ENCODE data around the gene SNRPB2. TPM values are rescaled to one million over a fixed set of nuclear protein-coding genes. Genes with fewer than 3 reads are reported as not detected.
A peak's percentile ranks its signal among the peaks of the same experiment; 100 is the strongest.

SNRPB2 gene
- 10 to 100 TPM; 33.3 to 33.5 TPM for total RNA-seq
- long read RNA-seq, partial matches to known transcripts = 12 of 19 reads
- long read RNA-seq, other reads (novel, unspliced or antisense) = 1 of 19 reads

- ATAC-seq = peak; percentile 100
- intact Hi-C loops (cut with DNase I, micrococcal nuclease) = loop anchor here in 1 of 2 donors (10.0 kb wide), 1 partner anchor 155 kb away; the partner anchor contains the start of gene KIF16B
- peak; percentile 94 for DNase-seq
Observed at GRCh38 chr20:16729565-16730460, at the start of gene SNRPB2. Gene SNRPB2 (plus strand): TSS chr20:16730026. CDS start chr20:16731703, 1,677 bp downstream.

GRCh38 chr20:16684416-16684815 is 45.4 kb upstream of the SNRPB2 start:
- DNase-seq = no peak
- intact Hi-C loops (cut with DNase I, micrococcal nuclease) = no loop called here
- no peak for ATAC-seq

DNA sequence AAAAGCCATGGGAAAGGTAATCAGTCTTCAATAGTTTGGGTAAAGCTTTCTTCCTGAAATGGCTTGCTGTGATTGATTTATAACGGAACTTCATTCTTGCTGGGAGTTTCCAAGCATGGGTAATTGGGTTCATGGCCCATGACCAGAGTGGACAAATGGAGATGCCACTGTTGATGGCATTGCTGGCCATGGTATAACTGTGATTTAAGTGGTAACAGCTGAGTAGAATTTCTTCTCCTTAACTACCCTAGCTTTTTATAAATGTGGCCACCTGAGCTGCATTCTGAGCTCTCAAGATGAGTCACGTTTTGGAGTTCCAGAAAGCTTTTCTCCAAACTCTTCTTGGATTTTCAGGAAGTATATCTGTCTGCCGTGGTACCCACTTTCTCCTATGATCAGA is 39.9 kb upstream of the SNRPB2 start:
- ATAC-seq (no peak), DNase-seq (no peak)
- intact Hi-C loops (cut with DNase I, micrococcal nuclease) = no loop called here

GRCh38 chr20:16691381-16691780 is 38.4 kb upstream of the SNRPB2 start:
- DNase-seq (no peak), ATAC-seq (no peak)
- intact Hi-C loops (cut with DNase I, micrococcal nuclease) = no loop called here

DNA sequence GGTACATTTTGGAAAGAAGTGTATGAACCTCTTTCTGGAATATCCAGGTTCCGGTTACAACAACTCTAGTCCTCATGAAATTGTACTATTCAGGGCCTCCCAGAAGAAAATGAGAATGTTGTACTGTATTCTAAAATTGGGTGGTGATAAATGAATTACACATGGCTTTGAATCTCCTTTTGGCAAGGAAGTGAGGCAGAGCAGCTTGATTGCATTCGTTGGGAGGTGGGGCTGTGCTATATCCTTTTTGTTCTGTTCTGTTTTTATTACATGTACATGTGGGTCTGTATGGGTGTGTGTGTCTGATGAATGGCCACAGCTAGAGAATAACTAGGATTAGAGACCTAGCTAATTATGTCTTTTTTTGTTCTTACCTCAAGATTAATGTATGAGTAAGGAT is 37.8 kb upstream of the SNRPB2 start:
- intact Hi-C loops (cut with DNase I, micrococcal nuclease) = no loop called here
- no peak for ATAC-seq
- DNase-seq = no peak

DNA sequence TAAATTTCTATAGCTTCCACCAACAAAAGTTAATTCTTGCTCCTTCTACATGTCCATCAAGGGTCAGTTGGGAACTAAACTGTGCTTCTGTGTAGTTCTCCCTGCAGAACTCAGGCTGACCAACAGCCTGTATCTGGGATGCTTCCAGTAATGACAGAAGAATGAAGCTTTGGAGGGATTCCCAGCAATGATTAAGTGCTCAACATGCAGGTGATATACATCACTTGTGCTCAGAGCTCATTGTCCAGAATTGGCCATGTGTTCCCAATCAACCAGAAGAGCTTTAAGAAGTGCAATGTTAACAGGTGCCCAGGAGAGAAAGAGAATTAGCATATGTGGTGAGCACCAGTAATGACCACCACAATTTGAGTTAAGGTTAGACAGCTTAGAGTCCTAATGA is 37.4 kb upstream of the SNRPB2 start:
- ATAC-seq (no peak), DNase-seq (no peak)
- intact Hi-C loops (cut with DNase I, micrococcal nuclease) = no loop called here

DNA sequence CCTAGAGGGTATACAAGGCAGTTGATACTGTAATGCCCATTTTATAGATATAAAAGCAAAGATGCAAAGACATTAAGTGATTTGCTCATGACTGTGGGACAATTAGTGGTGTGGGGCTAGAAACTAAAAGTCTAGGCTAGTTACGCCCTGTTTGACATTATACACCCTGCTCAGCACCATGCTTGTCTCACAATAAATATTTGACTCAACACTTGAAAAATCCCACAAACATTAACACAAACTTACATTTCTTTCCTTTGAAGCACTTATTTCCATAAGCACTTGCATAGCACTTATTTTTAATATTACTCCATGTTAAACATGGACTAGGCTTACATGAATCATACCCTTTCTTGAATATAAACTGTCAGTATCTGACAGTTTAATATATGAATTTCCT is 36.5 kb upstream of the SNRPB2 start:
- ATAC-seq (no peak), DNase-seq (no peak)
- intact Hi-C loops (cut with DNase I, micrococcal nuclease) = no loop called here

DNA sequence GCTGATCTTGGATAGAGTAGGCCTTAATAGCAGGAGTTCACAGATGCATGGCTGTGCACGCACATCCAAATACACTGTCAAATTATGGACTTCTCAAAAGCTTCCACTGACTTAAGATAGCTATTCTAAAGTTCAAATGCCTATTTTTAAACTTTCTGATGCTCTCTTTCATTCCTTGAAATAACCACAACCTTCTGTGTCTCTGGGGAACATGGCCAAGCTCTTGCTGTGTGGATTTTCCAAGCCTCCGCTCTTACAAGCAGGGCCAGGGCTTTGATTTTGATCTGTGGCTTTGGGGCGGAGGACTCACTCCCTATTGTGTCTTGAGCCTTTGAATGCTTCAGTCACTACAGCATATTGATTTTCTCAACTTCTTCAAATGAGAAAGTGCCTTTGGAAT is 35.7 kb upstream of the SNRPB2 start:
- ATAC-seq (no peak), DNase-seq (no peak)
- intact Hi-C loops (cut with DNase I, micrococcal nuclease) = no loop called here

DNA sequence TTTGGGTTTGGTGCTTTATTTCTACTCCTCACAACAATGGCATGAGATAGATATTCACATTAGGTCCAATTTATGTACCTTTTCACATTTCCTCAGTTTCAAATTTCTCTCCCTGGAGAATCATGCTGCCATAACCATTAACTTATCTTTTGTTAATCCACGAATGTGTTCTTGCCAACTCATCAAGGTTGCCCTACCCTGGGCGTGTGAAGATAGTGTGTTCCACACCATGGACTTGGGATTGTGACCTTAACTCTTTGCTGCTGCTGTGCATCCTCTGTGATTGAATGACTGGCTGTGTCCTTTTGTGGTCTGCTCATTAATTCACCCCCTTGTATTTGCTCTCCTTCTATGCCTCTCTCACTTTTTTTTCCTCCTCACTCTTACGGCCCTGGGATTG is 34.2 kb upstream of the SNRPB2 start:
- DNase-seq = no peak
- peak; percentile 34 for ATAC-seq
- intact Hi-C loops (cut with DNase I, micrococcal nuclease) = no loop called here

DNA sequence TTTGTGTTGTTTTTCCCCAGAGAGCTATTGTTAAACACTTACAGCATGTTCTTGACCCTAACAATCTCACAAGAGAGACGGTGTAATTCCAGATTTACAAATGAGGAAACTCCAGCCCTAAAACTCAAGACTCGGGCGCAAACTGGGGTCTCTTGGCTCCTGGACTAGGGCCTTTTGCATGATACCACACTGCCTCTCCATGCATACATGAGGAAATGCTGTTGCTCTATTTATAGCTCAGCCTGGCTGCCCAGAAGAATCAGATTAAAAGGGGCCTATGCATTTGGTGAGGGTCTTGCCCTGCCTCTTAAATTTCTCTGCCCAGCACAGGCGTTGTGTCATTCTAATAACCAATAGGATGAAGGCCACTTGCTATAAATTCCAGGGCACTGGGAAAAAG is 30.5 kb upstream of the SNRPB2 start:
- DNase-seq (no peak), ATAC-seq (no peak)
- intact Hi-C loops (cut with DNase I, micrococcal nuclease) = no loop called here

- ATAC-seq (peak; percentile 50), DNase-seq (peak in 1 of 2 donors; percentile 22)
Observed at GRCh38 chr20:16701296-16701695, 28.5 kb upstream of the SNRPB2 start.

DNA sequence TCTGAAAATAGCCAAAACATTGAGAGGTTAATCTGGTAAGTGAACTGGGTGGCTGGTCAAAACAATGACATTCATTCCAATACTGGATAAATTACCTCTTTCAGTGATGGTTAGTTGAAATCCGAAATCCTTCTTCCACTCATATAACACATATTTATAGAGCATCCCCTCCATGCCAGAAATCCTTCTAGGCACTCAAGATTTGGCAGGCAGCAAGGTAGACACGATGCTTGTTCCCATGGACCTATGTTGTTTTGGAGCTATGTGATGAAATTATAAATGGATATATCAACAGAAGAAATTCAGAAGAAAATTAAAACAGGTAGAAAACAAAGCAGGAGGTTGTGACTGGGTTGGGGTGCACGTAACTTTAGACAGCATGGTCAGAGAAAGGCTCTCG is 26.3 kb upstream of the SNRPB2 start:
- intact Hi-C loops (cut with DNase I, micrococcal nuclease) = no loop called here
- ATAC-seq (no peak), DNase-seq (no peak)

More at GRCh38 chr20:16701296-16701695, 28.5 kb upstream of the SNRPB2 start:
- intact Hi-C loops (cut with DNase I, micrococcal nuclease) = no loop called here

DNA sequence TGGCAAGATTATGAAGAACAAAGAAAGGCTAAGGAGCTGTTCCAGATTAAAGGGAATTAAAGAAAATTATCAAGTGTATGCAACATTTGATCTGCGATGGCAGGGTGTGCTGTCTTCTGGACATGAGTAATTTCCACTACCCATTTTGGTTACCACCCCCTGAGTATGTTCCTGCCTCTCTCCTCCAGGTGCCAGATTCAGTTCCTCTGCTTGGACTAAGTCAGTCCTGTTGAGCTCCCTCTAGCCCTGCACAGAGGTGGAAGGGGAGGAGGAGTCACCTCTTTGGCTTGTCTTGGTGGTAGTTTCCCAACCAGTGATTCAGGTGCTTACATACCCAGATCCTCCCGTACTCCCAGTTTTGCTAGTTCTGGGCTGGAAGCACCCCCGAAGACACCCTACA is 22.2 kb upstream of the SNRPB2 start:
- no peak for DNase-seq
- no peak for ATAC-seq
- intact Hi-C loops (cut with DNase I, micrococcal nuclease) = no loop called here

DNA sequence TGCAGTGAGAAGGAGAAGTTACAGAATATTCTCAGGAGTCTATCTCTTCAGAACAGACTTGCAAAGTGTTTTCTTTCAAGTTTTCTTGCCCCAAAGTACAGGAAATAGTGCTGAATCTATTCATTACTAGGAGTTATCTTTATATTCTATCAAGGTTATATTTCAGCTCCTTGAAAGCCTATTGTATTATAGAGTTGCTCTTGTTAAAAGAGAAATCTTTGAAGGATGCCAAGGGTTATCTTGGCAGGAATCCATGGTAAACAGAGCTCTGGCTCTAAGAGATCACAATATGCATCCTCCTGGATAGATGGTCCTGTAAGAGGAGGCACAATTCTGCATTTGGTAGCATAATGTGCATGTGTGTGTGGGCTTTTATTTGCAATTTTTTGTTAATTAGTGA is 21.2 kb upstream of the SNRPB2 start:
- ATAC-seq (no peak), DNase-seq (no peak)
- intact Hi-C loops (cut with DNase I, micrococcal nuclease) = no loop called here

GRCh38 chr20:16709017-16709416 is 20.8 kb upstream of the SNRPB2 start:
- intact Hi-C loops (cut with DNase I, micrococcal nuclease) = no loop called here
- no peak for DNase-seq
- no peak for ATAC-seq

DNA sequence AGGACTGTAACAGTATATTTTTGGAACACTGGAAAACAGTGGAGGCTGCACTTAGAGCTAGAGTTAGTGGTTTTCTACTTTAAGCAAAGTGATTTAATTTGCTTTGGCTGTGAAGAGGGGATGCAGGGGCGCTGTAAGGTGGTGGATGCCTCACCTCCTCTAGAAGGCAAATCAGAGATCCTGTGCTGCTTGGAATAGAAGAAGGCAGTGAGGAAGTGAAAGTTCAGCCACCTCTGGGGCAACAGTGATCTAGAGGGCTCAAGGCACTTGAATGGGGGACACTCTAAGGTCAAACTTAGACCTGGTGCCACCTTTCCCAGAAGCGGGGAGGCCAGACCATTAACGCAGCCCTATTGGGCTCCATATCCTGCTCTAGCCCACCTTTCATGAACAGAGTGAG is 19.0 kb upstream of the SNRPB2 start:
- DNase-seq (no peak), ATAC-seq (no peak)
- intact Hi-C loops (cut with DNase I, micrococcal nuclease) = no loop called here

- no peak for ATAC-seq
- intact Hi-C loops (cut with DNase I, micrococcal nuclease) = no loop called here
- no peak for DNase-seq
Observed at GRCh38 chr20:16711661-16712258, 18.1 kb upstream of the SNRPB2 start.

GRCh38 chr20:16712511-16712947 is 17.3 kb upstream of the SNRPB2 start:
- intact Hi-C loops (cut with DNase I, micrococcal nuclease) = no loop called here
- DNase-seq (no peak), ATAC-seq (no peak)

GRCh38 chr20:16713066-16713465 is 16.8 kb upstream of the SNRPB2 start:
- no peak for ATAC-seq
- intact Hi-C loops (cut with DNase I, micrococcal nuclease) = no loop called here
- DNase-seq = no peak

- no peak for ATAC-seq
- no peak for DNase-seq
- intact Hi-C loops (cut with DNase I, micrococcal nuclease) = no loop called here
Observed at GRCh38 chr20:16714242-16714641, 15.6 kb upstream of the SNRPB2 start.
